HUES64 (cell line): ENCODE data around the gene GRP.
"Not testable (repeated sequence)": the region's sequence is repeated elsewhere in the genome, so short reads cannot be mapped to it uniquely, and the experiment has no call there.

Experiments
- H3K27ac ChIP-seq: 2 replicates; pipeline ENCODE4 v1.7.0; 2013; ENCODE audit warnings: low read depth, low read length, inconsistent platforms
- H3K27me3 ChIP-seq: 2 replicates; pipeline ENCODE4 v1.6.1; 2013; ENCODE audit warnings: mild to moderate bottlenecking, low read length; ENCODE audit not compliant: insufficient read depth
- H3K36me3 ChIP-seq: 2 replicates; pipeline ENCODE4 v1.6.1; 2013; ENCODE audit warnings: mild to moderate bottlenecking, low read length; ENCODE audit not compliant: insufficient read depth
- H3K4me1 ChIP-seq: 2 replicates; pipeline ENCODE4 v1.6.1; 2013; ENCODE audit warnings: mild to moderate bottlenecking, low read length, moderate library complexity; ENCODE audit not compliant: insufficient read depth
- H3K4me3 ChIP-seq: 2 replicates; pipeline ENCODE4 v1.5.1; 2013; ENCODE audit warnings: mild to moderate bottlenecking, low read length, moderate library complexity
- H3K9ac ChIP-seq: 2 replicates; pipeline ENCODE4 v1.6.1; 2013; ENCODE audit warnings: mild to moderate bottlenecking, low read depth, low read length
- H3K9me3 ChIP-seq: 2 replicates; pipeline ENCODE4 v1.6.1; 2013; ENCODE audit warnings: low read depth, low read length; ENCODE audit not compliant: insufficient read depth
- WGBS: fragments of 150-250, 120-280 bp; methylation state at CpG from one replicate; pipeline ENCODE4 v1.1.7; 2013; ENCODE audit warnings: missing lambda C conversion rate; 5-methylcytosine and 5-hydroxymethylcytosine counted together

The GRP gene

GRCh38 chr18:59255491-59255890 is 35.5 kb downstream of the GRP start:
- H3K4me3 ChIP-seq, H3K9ac ChIP-seq, H3K27ac ChIP-seq, H3K36me3 ChIP-seq, H3K4me1 ChIP-seq, H3K27me3 ChIP-seq, H3K9me3 ChIP-seq: not testable (repeated sequence)
- 84% methylated on average over 28 of the region's 30 CpGs for WGBS

GRCh38 chr18:59261842-59262241 is 41.9 kb downstream of the GRP start:
- H3K27me3 ChIP-seq, result peaks cover 48% of the 10 kb centered on the region
- H3K4me3 ChIP-seq, H3K4me1 ChIP-seq, H3K9me3 ChIP-seq, H3K27ac ChIP-seq, H3K36me3 ChIP-seq, H3K9ac ChIP-seq: not testable (repeated sequence)
- 80% methylated on average over 1 of the region's 3 CpGs for WGBS

GRCh38 chr18:59262243-59262642 is 42.3 kb downstream of the GRP start:
- not testable (repeated sequence) for H3K9me3 ChIP-seq, H3K9ac ChIP-seq, H3K4me3 ChIP-seq, H3K36me3 ChIP-seq, H3K27ac ChIP-seq, H3K4me1 ChIP-seq
- H3K27me3 ChIP-seq, result peaks cover 52% of the 10 kb centered on the region
- no CpG with 5 or more reads among the region's 2 CpGs for WGBS

GRCh38 chr18:59263661-59264060 is 43.7 kb downstream of the GRP start:
- Histone ChIP-seq H3K36me3 (no peaks in the 10 kb centered on the region), H3K4me3 (no peak overlapping the region), H3K4me1 (peaks cover 8% of the 10 kb centered on the region; the same call in 1 of the 2 replicates), H3K9me3 (no peaks in the 10 kb centered on the region), H3K9ac (no peak overlapping the region), H3K27me3 (peaks cover 66% of the 10 kb centered on the region), H3K27ac (no peak overlapping the region)
- WGBS, result 11% methylated on average over 15 of the region's 16 CpGs

- Histone ChIP-seq H3K36me3 (no peaks in the 10 kb centered on the region), H3K9ac (no peak overlapping the region), H3K9me3 (no peaks in the 10 kb centered on the region), H3K4me3 (no peak overlapping the region), H3K27ac (no peak overlapping the region), H3K4me1 (peaks cover 8% of the 10 kb centered on the region; the same call in 1 of the 2 replicates), H3K27me3 (peaks cover 70% of the 10 kb centered on the region)
- WGBS, result 5% methylated on average over 15 of the region's 17 CpGs
Measured at GRCh38 chr18:59264121-59264571, 44.2 kb downstream of the GRP start.

- Histone ChIP-seq H3K27ac (no peak overlapping the region), H3K9ac (no peak overlapping the region), H3K4me1 (peaks cover 8% of the 10 kb centered on the region; the same call in 1 of the 2 replicates), H3K4me3 (peak overlapping the region; percentile 53), H3K9me3 (no peaks in the 10 kb centered on the region), H3K27me3 (peaks cover 76% of the 10 kb centered on the region), H3K36me3 (no peaks in the 10 kb centered on the region)
- WGBS, result 6% methylated on average over 41 of the region's 41 CpGs
Measured at GRCh38 chr18:59264651-59265245, 44.8 kb downstream of the GRP start.

- Histone ChIP-seq H3K36me3 (no peaks in the 10 kb centered on the region), H3K9me3 (no peaks in the 10 kb centered on the region), H3K9ac (no peak overlapping the region), H3K4me3 (peak overlapping the region; percentile 53), H3K4me1 (peaks cover 11% of the 10 kb centered on the region; the same call in 1 of the 2 replicates), H3K27me3 (peaks cover 80% of the 10 kb centered on the region), H3K27ac (no peak overlapping the region)
- 3% methylated on average over 38 of the region's 38 CpGs for WGBS
Measured at GRCh38 chr18:59265246-59265973, 45.5 kb downstream of the GRP start.

GRCh38 chr18:59265974-59266369 is 46.0 kb downstream of the GRP start:
- WGBS, result 22% methylated on average over 12 of the region's 12 CpGs
- H3K4me3 ChIP-seq, result no peak overlapping the region
- no peaks in the 10 kb centered on the region for H3K36me3 ChIP-seq
- H3K27ac ChIP-seq, result no peak overlapping the region
- H3K4me1 ChIP-seq, result peaks cover 17% of the 10 kb centered on the region
- no peak overlapping the region for H3K9ac ChIP-seq
- peaks cover 85% of the 10 kb centered on the region for H3K27me3 ChIP-seq
- no peaks in the 10 kb centered on the region for H3K9me3 ChIP-seq

GRCh38 chr18:59266459-59266858 is 46.5 kb downstream of the GRP start:
- Histone ChIP-seq H3K27me3 (peaks cover 89% of the 10 kb centered on the region), H3K9me3 (no peaks in the 10 kb centered on the region)

GRCh38 chr18:59266886-59267502 is 47.0 kb downstream of the GRP start:
- Histone ChIP-seq H3K27ac (no peak overlapping the region), H3K4me1 (peaks cover 22% of the 10 kb centered on the region), H3K27me3 (peaks cover 95% of the 10 kb centered on the region), H3K9me3 (no peaks in the 10 kb centered on the region), H3K9ac (no peak overlapping the region), H3K4me3 (no peak overlapping the region), H3K36me3 (no peaks in the 10 kb centered on the region)
- 16% methylated on average over 9 of the region's 10 CpGs for WGBS

More at GRCh38 chr18:59266459-59266858, 46.5 kb downstream of the GRP start:
- Histone ChIP-seq H3K27ac (no peak overlapping the region), H3K4me1 (peaks cover 21% of the 10 kb centered on the region), H3K9ac (no peak overlapping the region), H3K4me3 (no peak overlapping the region), H3K36me3 (no peaks in the 10 kb centered on the region)
- WGBS, result no CpG with 5 or more reads among the region's 1 CpG

- Histone ChIP-seq H3K27ac (no peak overlapping the region), H3K27me3 (peaks cover 99% of the 10 kb centered on the region), H3K9ac (no peak overlapping the region), H3K36me3 (no peaks in the 10 kb centered on the region), H3K4me3 (peak overlapping the region; percentile 59), H3K4me1 (peaks cover 24% of the 10 kb centered on the region), H3K9me3 (no peaks in the 10 kb centered on the region)
- 2% methylated on average over 41 of the region's 41 CpGs for WGBS
Measured at GRCh38 chr18:59267503-59268126, 47.7 kb downstream of the GRP start.
